Endothelial cell of umbilical vein (primary cell): Measurements from ENCODE around the gene FOXS1. TPM values are rescaled to one million over a fixed set of nuclear protein-coding genes. Genes with fewer than 3 reads are reported as not detected.

Experiments
- BruUV-seq: library from RNA; stranded (reverse); fragments of 400-500 nt; replicated peaks from 2 replicates; lab custom pipeline; 2021; lab: Mats Ljungman, UMichigan
- CTCF ChIA-PET: fragments of 300-600, 350-600 bp; sonication (Branson Sonifier 250); formaldehyde crosslinking; loops from one replicate; lab custom pipeline; 2021; ENCODE audit warnings: antibody characterized with exemption, inconsistent platforms; lab: Charles Lee
- POLR2A ChIA-PET: fragments of 300-600, 350-600 bp; sonication (Branson Sonifier 250); formaldehyde crosslinking; loops from one replicate; lab custom pipeline; 2021; ENCODE audit warnings: antibody characterized with exemption, inconsistent platforms; lab: Charles Lee
- DNase-seq: peaks from one replicate; pipeline ENCODE4 v3.0.0-alpha.2; 2011; ENCODE audit warnings: low read depth, low spot score
- FAIRE-seq: peaks from 2 replicates; lab custom pipeline; 2011; peaks lifted over from hg19 to GRCh38; lab: Jason Lieb, UNC
- H2AFZ ChIP-seq: 2 replicates; pipeline ENCODE4 v1.6.0; 2012; ENCODE audit warnings: low read depth, low read length, control low read depth, inconsistent platforms
- H3K27ac ChIP-seq: 2 replicates; pipeline ENCODE4 v1.5.1; 2011; ENCODE audit warnings: low read depth, mild to moderate bottlenecking, control low read depth, low read length, moderate library complexity; ENCODE audit not compliant: insufficient read depth
- H3K27me3 ChIP-seq, 2 experiments: 2 replicates each; pipeline versions ENCODE4 v1.6.0 to v1.6.1; 2011; ENCODE audit warnings: low read length in 2 of 2, mixed read lengths in 1 of 2; ENCODE audit not compliant: control insufficient read depth in 2 of 2, insufficient read depth in 2 of 2
- H3K36me3 ChIP-seq, 2 experiments: 2 replicates in 1 of 2; 3 replicates in 1 of 2; pipeline ENCODE4 v1.5.1; 2011; ENCODE audit warnings: low read length in 2 of 2, mild to moderate bottlenecking in 1 of 2, moderate library complexity in 1 of 2; ENCODE audit not compliant: control insufficient read depth in 2 of 2, insufficient read depth in 2 of 2; ENCODE audit errors: extremely low read depth in 1 of 2
- H3K4me1 ChIP-seq: 3 replicates; pipeline ENCODE4 v1.5.1; 2011; ENCODE audit warnings: mild to moderate bottlenecking, low read length; ENCODE audit not compliant: control insufficient read depth, insufficient read depth; ENCODE audit errors: extremely low read depth
- H3K4me2 ChIP-seq: 2 replicates; pipeline ENCODE4 v1.6.1; 2011; ENCODE audit warnings: low read length, control low read depth, mixed read lengths; ENCODE audit not compliant: insufficient read depth
- H3K4me3 ChIP-seq, 3 experiments: fragments of 200-600 bp in 1 of 3; sonication (generic), shearing (Covaris generic) in 1 of 3; replicated peaks in 1 of 3; 2 replicates each; pipeline ENCODE4 v1.5.1; 2011 to 2016; ENCODE audit warnings: control low read depth in 3 of 3, low read length in 3 of 3, mild to moderate bottlenecking in 2 of 3, inconsistent platforms in 1 of 3, low read depth in 1 of 3, moderate library complexity in 1 of 3; ENCODE audit not compliant: insufficient read depth in 1 of 3
- H3K79me2 ChIP-seq: 2 replicates; pipeline ENCODE4 v1.6.0; 2012; ENCODE audit warnings: low read length, inconsistent platforms; ENCODE audit not compliant: control insufficient read depth, insufficient read depth
- H3K9ac ChIP-seq: replicated peaks from 2 replicates; pipeline ENCODE3; 2011; ENCODE audit warnings: low read length, control low read depth; ENCODE audit not compliant: insufficient read depth; ENCODE audit errors: extremely low read depth
- H3K9me1 ChIP-seq: replicated peaks from 3 replicates; pipeline ENCODE4 v1.6.0; 2011; ENCODE audit warnings: mild to moderate bottlenecking, low read length; ENCODE audit not compliant: control insufficient read depth, insufficient read depth; ENCODE audit errors: extremely low read depth
- H3K9me3 ChIP-seq: replicated peaks from 2 replicates; pipeline ENCODE4 v1.5.1; 2012; ENCODE audit warnings: low read length, inconsistent platforms; ENCODE audit not compliant: control insufficient read depth, insufficient read depth
- H4K20me1 ChIP-seq: replicated peaks from 2 replicates; pipeline ENCODE3; 2011; ENCODE audit warnings: mild to moderate bottlenecking, low read length; ENCODE audit not compliant: control insufficient read depth, insufficient read depth; ENCODE audit errors: extremely low read depth
- EZH2 ChIP-seq: IDR thresholded peaks from 2 replicates; pipeline ENCODE4 v1.6.1; 2012; ENCODE audit warnings: borderline replicate concordance, low read depth, mild to moderate bottlenecking, moderate library complexity, low read length, inconsistent platforms; ENCODE audit not compliant: severe bottlenecking
- FOS ChIP-seq: IDR thresholded peaks from 2 replicates; pipeline ENCODE4 v1.6.1; 2011; ENCODE audit warnings: mild to moderate bottlenecking, low read length, moderate library complexity, borderline replicate concordance; ENCODE audit not compliant: insufficient read depth
- GATA2 ChIP-seq: IDR thresholded peaks from 2 replicates; pipeline ENCODE4 v1.7.0; 2011; ENCODE audit warnings: low read depth, mild to moderate bottlenecking, moderate library complexity, mixed read lengths, low read length; ENCODE audit not compliant: insufficient read length, insufficient read depth
- JUN ChIP-seq: IDR thresholded peaks from 2 replicates; pipeline ENCODE4 v1.6.1; 2011; ENCODE audit warnings: borderline replicate concordance, low read depth; ENCODE audit not compliant: insufficient read length, insufficient read depth
- MYC ChIP-seq: IDR thresholded peaks from one replicate; pipeline ENCODE4 v1.6.1; 2011; ENCODE audit warnings: mild to moderate bottlenecking, low read depth, low read length
- POLR2A ChIP-seq: IDR thresholded peaks from 2 replicates; pipeline ENCODE4 v1.6.1; 2012; ENCODE audit warnings: low read depth, mild to moderate bottlenecking, control low read depth, low read length
- POLR2AphosphoS5 ChIP-seq: IDR thresholded peaks from 2 replicates; pipeline ENCODE4 v1.6.1; 2012; ENCODE audit warnings: low read depth, mild to moderate bottlenecking, control low read depth, low read length, moderate library complexity; ENCODE audit not compliant: insufficient read depth
- dilution Hi-C: fragments of 300-500 bp; cut with MboI; formaldehyde crosslinking; loops from one replicate; pipeline ENCODE4 v1.15.0; 2019; ENCODE audit warnings: low sequenced_read_pairs; ENCODE audit not compliant: extremely low pct_ligation_motif_present
- intact Hi-C: fragments of 100-400 bp; cut with micrococcal nuclease; formaldehyde crosslinking; loops from one replicate; pipeline ENCODE4 v1.10.0; 2022
- polyA plus RNA-seq, 4 experiments: library from polyadenylated mRNA; depleted of rRNA in 3 of 4; stranded (reverse) in 3 of 4; unstranded in 1 of 4; fragments of >200 nt; gene quantifications; 2 replicates each; pipeline versions ENCODE4 v1.2.1 to v1.2.3, GENCODE V29; 2011 to 2012; ENCODE audit warnings: missing spikeins in 1 of 4
- total RNA-seq: library from RNA; stranded (reverse); gene quantifications from 2 replicates; pipeline ENCODE4 v1.2.3, GENCODE V29; 2021
- TF ChIP-seq, protein P1 (sequence below), 2 donors: IDR thresholded peaks; 1 replicate in 1 of 2; 2 replicates in 1 of 2; pipeline ENCODE4 v1.5.1; 2011; ENCODE audit warnings: low read length in 2 of 2, mild to moderate bottlenecking in 2 of 2, moderate library complexity in 2 of 2, control low read depth in 1 of 2, inconsistent platforms in 1 of 2, low read depth in 1 of 2; ENCODE audit not compliant: insufficient read depth in 1 of 2; ENCODE audit errors: extremely low read depth in 1 of 2
- TF ChIP-seq, protein P2 (sequence below): IDR thresholded peaks from 2 replicates; pipeline ENCODE4 v1.6.1; 2011; ENCODE audit not compliant: insufficient read depth, insufficient read length

FOXS1 gene
- total and polyA plus RNA-seq, 2 donors (not counting 3 experiments of a cell fraction or from before 2014, with no cell fraction given), result 0.84 TPM; not detected in 1

GRCh38 chr20:31849306-31849930 lies 4.0 kb upstream of the FOXS1 start:
- POLR2A ChIA-PET, result no interaction called here

More at GRCh38 chr20:31849306-31849930, 4.0 kb upstream of the FOXS1 start:
- Histone ChIP-seq H3K9me3 (no peaks in the 10 kb centered on the region), H3K4me1 (no peaks in the 10 kb centered on the region), H3K27ac (no peak overlapping the region), H3K79me2 (no peaks in the 10 kb centered on the region), H2AFZ (no peak overlapping the region), H3K4me2 (no peak overlapping the region), H3K9me1 (no peaks in the 10 kb centered on the region), H3K9ac (no peak overlapping the region), H3K36me3 (no peaks in the 10 kb centered on the region), H3K4me3 (no peak overlapping the region), H4K20me1 (no peaks in the 10 kb centered on the region), H3K27me3 (peaks cover 17 to 19% of the 10 kb centered on the region in 2 experiments)
- DNase-seq, result no peak
- no peak for FAIRE-seq
- TF ChIP-seq GATA2 (no peak), FOS (no peak), POLR2A (no peak), MYC (no peak), JUN (no peak), POLR2AphosphoS5 (no peak), EZH2 (no peak)
- TF ChIP-seq, protein P1, sequence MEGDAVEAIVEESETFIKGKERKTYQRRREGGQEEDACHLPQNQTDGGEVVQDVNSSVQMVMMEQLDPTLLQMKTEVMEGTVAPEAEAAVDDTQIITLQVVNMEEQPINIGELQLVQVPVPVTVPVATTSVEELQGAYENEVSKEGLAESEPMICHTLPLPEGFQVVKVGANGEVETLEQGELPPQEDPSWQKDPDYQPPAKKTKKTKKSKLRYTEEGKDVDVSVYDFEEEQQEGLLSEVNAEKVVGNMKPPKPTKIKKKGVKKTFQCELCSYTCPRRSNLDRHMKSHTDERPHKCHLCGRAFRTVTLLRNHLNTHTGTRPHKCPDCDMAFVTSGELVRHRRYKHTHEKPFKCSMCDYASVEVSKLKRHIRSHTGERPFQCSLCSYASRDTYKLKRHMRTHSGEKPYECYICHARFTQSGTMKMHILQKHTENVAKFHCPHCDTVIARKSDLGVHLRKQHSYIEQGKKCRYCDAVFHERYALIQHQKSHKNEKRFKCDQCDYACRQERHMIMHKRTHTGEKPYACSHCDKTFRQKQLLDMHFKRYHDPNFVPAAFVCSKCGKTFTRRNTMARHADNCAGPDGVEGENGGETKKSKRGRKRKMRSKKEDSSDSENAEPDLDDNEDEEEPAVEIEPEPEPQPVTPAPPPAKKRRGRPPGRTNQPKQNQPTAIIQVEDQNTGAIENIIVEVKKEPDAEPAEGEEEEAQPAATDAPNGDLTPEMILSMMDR (IDR thresholded peaks at IDR 0.05; ENCODE audit: extremely low read depth in 1 of 2, insufficient read depth in 1 of 2, low read depth in 1 of 2, low read length in 2 of 2), result no peak
- TF ChIP-seq, protein P2, sequence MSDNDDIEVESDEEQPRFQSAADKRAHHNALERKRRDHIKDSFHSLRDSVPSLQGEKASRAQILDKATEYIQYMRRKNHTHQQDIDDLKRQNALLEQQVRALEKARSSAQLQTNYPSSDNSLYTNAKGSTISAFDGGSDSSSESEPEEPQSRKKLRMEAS, result no peak
- dilution Hi-C loops (no loop called here), intact Hi-C loops (no loop called here)
- CTCF ChIA-PET, result interaction anchor here (2.6 to 18.2 kb wide), 3 partner anchors 22 to 242 kb away, joined by 17 to 619 read pairs (median 64); partner anchors contain the start of genes MYLK2 and PDRG1
- BruUV-seq, result no TSS peak
